SH-SY5Y (cell line): ENCODE data around the gene KLHL20.

Experiments
- GATA2 ChIP-seq: IDR thresholded peaks from 2 replicates; pipeline ENCODE4 v1.6.1; 2011; ENCODE audit warnings: mild to moderate bottlenecking, low read depth, low read length
- GATA3 ChIP-seq: IDR thresholded peaks from 2 replicates; pipeline ENCODE4 v1.6.1; 2011; ENCODE audit warnings: low read depth, mild to moderate bottlenecking, low read length, moderate library complexity

DNA sequence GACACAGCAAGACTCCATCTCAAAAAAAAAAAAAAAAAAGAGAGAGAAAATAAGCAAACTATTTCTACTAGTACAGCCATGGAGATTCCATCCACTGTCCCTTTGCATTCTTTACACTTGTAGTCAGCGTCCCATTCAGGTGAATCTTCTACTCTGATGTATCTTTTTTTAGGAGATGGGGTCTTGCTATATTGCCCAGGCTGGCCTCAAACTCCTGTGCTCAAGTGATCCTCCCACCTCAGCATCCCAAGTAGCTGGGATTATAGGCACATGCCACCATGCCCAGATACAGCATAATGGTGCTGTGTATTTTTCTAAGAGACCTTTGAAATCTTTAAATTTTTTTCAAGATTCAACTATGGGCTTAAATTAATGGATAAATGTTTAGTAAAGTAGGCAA lies 118.0 kb downstream of the KLHL20 start:
- no peak for TF ChIP-seq GATA2
- no peak for TF ChIP-seq GATA3
